Activated CD8-positive, alpha-beta T cell treated with anti-CD3 and anti-CD28 coated beads, Interleukin-2, amount 10 ng/mL, durations not matched to agents 7 days and 5 days (primary cell): ENCODE measurements around the gene THBS1. TPM values are rescaled to one million over a fixed set of nuclear protein-coding genes. Genes with fewer than 3 reads are reported as not detected.

Source experiments
- ATAC-seq: fragments of 150-1000 bp; cut with Tn5 transposase; one replicate; pipeline ENCODE4 v1.10.0; 2021; ENCODE audit warnings: moderate library complexity
- CTCF ChIA-PET: fragments of 350-600 bp; sonication (Branson Sonifier 250); formaldehyde crosslinking; loops from one replicate; lab custom pipeline; 2021; ENCODE audit warnings: antibody characterized with exemption; lab: Charles Lee
- POLR2A ChIA-PET: fragments of 350-600 bp; sonication (Branson Sonifier 250); formaldehyde crosslinking; loops from one replicate; lab custom pipeline; 2021; ENCODE audit warnings: antibody characterized with exemption; lab: Charles Lee
- DNase-seq: peaks from one replicate; pipeline ENCODE4 v3.0.0-alpha.2; 2020
- H3K27ac Mint-ChIP-seq: one replicate; pipeline ENCODE4 v1.8.0; 2021; ENCODE audit warnings: mild to moderate bottlenecking, mixed read lengths
- H3K27me3 Mint-ChIP-seq: one replicate; pipeline ENCODE4 v1.8.0; 2021; ENCODE audit warnings: low read depth, mixed read lengths
- H3K36me3 Mint-ChIP-seq: one replicate; pipeline ENCODE4 v1.8.0; 2021; ENCODE audit warnings: low read depth, mixed read lengths
- H3K4me1 Mint-ChIP-seq: one replicate; pipeline ENCODE4 v1.8.0; 2021; ENCODE audit warnings: low read depth, mixed read lengths
- H3K4me3 Mint-ChIP-seq: one replicate; pipeline ENCODE4 v1.8.0; 2021; ENCODE audit warnings: mild to moderate bottlenecking, mixed read lengths
- H3K9me3 Mint-ChIP-seq: one replicate; pipeline ENCODE4 v1.8.0; 2022; ENCODE audit warnings: mixed read lengths; ENCODE audit not compliant: insufficient read depth
- total RNA-seq, 2 experiments: library from RNA; stranded (reverse); gene quantifications; one replicate each; pipeline ENCODE4 v1.2.3, GENCODE V29; 2021

THBS1 gene
- total RNA-seq, 2 experiments from 2014 or later: 0.87 to 1.2 TPM

DNA sequence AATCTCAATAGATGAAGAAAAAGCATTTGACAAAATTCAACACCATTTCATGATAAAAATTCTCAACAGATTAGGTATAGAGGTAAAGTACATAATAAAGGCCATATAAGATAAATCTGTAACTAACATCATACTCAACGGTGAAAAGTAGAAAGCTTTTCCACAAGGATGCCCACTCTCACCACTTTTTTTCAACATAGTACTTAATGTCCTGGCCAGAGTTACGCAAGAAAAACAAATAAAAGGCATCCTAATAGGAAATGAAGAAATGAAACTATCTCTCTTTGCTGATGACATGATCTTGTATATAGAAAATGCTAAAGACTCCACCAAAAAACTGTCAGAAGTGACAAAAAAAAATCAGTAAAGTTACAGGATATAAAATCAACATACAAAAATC lies 33.0 kb downstream of the THBS1 start:
- H3K9me3 Mint-ChIP-seq: peaks cover 30% of the 10 kb centered on the region
- ATAC-seq (no peak), DNase-seq (no peak)
- H3K4me3 Mint-ChIP-seq: no peak overlapping the region
- H3K27ac Mint-ChIP-seq: no peak overlapping the region
- H3K4me1 Mint-ChIP-seq: peaks cover 15% of the 10 kb centered on the region
- CTCF ChIA-PET: no interaction called here
- peaks cover 12% of the 10 kb centered on the region for H3K27me3 Mint-ChIP-seq
- H3K36me3 Mint-ChIP-seq: peaks cover 46% of the 10 kb centered on the region
- POLR2A ChIA-PET: no interaction called here

DNA sequence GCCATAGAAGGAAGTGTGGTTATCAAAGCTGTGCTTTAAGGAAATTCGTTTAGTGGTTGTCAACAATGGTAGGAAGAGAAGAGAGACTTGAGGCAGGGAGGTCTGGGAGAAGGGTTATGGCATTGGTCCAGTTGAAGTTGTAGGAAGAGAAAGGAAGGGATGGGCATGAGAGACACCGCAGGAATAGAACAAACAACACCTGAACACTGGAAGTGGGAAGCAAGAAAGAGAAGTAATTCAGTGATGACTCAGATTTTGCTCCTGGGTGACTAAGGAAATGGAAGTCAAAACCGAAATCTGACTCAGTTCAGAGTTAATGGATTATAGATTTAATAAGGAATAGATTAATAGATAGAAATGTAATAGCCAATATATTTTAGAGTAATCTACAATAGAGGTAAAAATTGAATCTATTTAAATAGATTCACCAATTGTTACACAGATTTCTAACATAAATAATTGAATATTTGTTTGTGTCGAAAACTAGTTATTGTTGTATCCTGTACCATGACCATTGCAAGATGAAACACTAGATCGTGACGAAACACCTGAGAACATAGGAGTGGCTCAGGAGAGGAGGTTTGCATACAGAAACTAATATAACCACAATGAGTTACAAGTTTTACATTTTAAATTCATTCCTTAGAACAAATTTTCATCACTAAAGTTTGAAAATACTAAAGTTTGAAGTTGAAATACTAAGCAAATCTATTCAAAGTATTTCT lies 36.0 kb downstream of the THBS1 start:
- ChIA-PET POLR2A (interaction anchor here (1.1 kb wide), 1 partner anchor 7 kb away, joined by 3 read pairs; no protein-coding TSS in a partner anchor), CTCF (interaction anchor here (0.7 kb wide), 1 partner anchor 36 kb away, joined by 3 read pairs; no protein-coding TSS in a partner anchor)
- ATAC-seq (no peak), DNase-seq (no peak)
- no peak overlapping the region for H3K27ac Mint-ChIP-seq
- H3K27me3 Mint-ChIP-seq: peaks cover 11% of the 10 kb centered on the region
- H3K4me1 Mint-ChIP-seq: peaks cover 12% of the 10 kb centered on the region
- peaks cover 35% of the 10 kb centered on the region for H3K9me3 Mint-ChIP-seq
- H3K36me3 Mint-ChIP-seq: peaks cover 32% of the 10 kb centered on the region
- H3K4me3 Mint-ChIP-seq: no peak overlapping the region

DNA sequence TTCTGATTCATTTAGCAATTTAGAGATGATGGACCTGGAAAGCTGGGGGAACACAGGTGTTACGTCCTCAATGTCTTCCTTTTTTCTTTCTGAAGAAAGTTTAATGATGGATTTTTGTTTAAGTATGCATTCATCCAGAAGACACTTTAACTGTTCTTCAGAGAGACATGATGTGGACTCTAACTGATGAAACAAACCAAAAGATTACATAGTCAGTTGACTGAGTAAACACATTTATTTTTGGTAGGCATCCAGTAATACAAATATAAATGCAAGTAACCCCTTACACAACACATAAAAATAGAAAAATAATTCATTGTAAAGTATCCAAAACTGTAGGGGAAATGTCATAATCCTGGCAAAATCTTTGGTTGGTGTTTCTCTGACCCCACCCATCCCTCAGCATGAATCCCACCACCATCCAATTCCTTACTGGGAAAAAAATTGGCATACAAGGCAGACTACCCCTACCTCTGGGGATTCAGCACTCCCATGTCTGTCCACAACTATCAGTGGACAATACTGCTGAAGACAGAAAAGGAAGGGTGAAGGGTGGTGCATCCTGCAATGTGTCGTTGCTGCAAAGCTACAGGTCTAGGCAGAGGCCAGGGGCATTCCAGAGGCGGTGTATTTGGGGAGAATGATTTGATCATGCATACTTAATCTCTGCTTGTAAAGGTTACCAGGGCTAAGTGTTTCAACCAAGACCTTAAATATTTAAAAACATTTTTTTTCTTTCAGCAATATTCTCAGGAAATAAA lies 37.4 kb downstream of the THBS1 start:
- H3K27me3 Mint-ChIP-seq: peaks cover 9% of the 10 kb centered on the region
- peaks cover 25% of the 10 kb centered on the region for H3K4me1 Mint-ChIP-seq
- POLR2A ChIA-PET: no interaction called here
- ATAC-seq (no peak), DNase-seq (no peak)
- peaks cover 27% of the 10 kb centered on the region for H3K9me3 Mint-ChIP-seq
- H3K27ac Mint-ChIP-seq: no peak overlapping the region
- H3K36me3 Mint-ChIP-seq: peaks cover 33% of the 10 kb centered on the region
- no peak overlapping the region for H3K4me3 Mint-ChIP-seq
- CTCF ChIA-PET: interaction anchor here (0.8 to 0.9 kb wide), 2 partner anchors 11 to 139 kb away, joined by 3 to 4 read pairs; no protein-coding TSS in a partner anchor

DNA sequence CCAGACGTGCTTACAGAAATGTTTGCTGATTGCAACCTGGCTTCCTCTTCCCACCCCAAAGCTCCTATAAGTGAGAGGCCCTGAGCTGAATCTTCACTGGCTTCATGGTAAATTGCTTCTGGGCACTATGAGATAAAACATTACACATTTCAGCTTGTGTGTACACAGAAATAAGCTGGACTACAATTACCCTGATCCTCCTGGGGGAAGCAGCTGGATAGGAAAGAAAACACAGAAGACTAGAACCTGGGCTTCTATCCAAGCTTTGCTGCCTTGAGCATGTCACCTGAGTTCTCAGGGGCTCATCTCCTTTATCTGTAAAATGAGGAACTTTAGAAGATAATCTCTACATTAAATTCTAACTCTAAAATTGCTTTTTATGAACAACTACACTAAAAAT lies 40.3 kb downstream of the THBS1 start:
- no peak for ATAC-seq
- Mint-ChIP-seq H3K4me1 (peaks cover 54% of the 10 kb centered on the region), H3K27ac (no peak overlapping the region), H3K9me3 (peaks cover 13% of the 10 kb centered on the region), H3K36me3 (peaks cover 31% of the 10 kb centered on the region), H3K4me3 (no peak overlapping the region), H3K27me3 (peaks cover 5% of the 10 kb centered on the region)
- POLR2A ChIA-PET: no interaction called here
- CTCF ChIA-PET: interaction anchor here (1.2 to 7.5 kb wide), 6 partner anchors 11 to 136 kb away, joined by 3 to 61 read pairs (median 27); partner anchors contain the start of gene THBS1
- no peak for DNase-seq

DNA sequence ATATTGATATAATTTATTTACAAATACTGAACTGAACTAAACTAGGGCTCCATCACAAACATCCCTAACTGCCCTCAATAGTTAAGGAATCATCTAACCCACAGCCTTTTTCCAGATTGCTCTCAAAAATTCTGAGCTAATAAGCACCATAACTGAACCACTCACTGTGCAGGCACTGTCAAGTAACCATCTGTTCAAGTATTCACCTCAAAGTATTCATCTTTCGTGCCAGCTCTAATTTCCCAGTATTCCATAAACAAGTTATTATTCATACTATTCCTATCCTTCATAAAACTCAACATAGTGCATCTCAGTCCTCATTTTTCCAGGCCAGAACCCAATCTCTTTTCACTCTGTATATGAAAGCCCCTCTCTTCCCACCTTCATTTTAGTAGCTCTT lies 41.1 kb downstream of the THBS1 start:
- ChIA-PET CTCF (interaction anchor here (1.2 to 7.5 kb wide), 7 partner anchors 12 to 135 kb away, joined by 3 to 61 read pairs (median 21); partner anchors contain the start of gene THBS1), POLR2A (interaction anchor here (2.5 kb wide), 1 partner anchor 35 kb away, joined by 6 read pairs; no protein-coding TSS in a partner anchor)
- Mint-ChIP-seq H3K27me3 (no peaks in the 10 kb centered on the region), H3K36me3 (peaks cover 37% of the 10 kb centered on the region), H3K4me3 (no peak overlapping the region), H3K4me1 (peaks cover 57% of the 10 kb centered on the region), H3K27ac (no peak overlapping the region), H3K9me3 (peaks cover 13% of the 10 kb centered on the region)
- ATAC-seq (no peak), DNase-seq (no peak)

- ATAC-seq: no peak
- Mint-ChIP-seq H3K4me1 (peaks cover 66% of the 10 kb centered on the region), H3K27ac (peak overlapping the region; percentile 97), H3K4me3 (peak overlapping the region; percentile 62), H3K36me3 (peaks cover 43% of the 10 kb centered on the region), H3K27me3 (no peaks in the 10 kb centered on the region), H3K9me3 (peaks cover 13% of the 10 kb centered on the region)
- ChIA-PET CTCF (interaction anchor here (0.6 to 7.5 kb wide), 16 partner anchors 13 to 451 kb away, joined by 3 to 61 read pairs (median 6); partner anchors contain the start of genes FSIP1 and THBS1), POLR2A (interaction anchor here (2.5 kb wide), 1 partner anchor 36 kb away, joined by 6 read pairs; no protein-coding TSS in a partner anchor)
- no peak for DNase-seq
These were observed 42.0 kb downstream of the THBS1 start for GRCh38 chr15:39622660-39623516.

DNA sequence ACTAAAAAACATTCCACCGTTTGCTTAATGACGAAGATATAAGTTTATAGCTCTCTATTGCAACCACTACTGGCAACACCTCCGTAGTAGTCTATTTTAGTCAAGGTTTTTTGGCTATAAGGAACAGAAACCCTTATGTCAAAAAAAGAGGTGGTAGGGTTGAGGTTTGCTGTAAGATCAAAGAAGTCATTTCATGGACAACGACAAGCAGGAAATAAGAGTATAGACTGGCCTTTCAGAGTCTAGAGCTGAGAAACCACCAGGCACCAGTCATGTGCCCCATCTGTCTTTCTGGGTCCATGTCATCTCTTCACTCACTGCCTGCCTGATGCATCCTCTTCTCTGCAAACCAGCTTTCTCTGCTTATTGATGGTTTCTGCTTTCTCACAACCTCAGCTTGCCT lies 42.7 kb downstream of the THBS1 start:
- H3K27me3 Mint-ChIP-seq: no peaks in the 10 kb centered on the region
- peak; percentile 77 for DNase-seq
- peak overlapping the region; percentile 62 for H3K4me3 Mint-ChIP-seq
- H3K4me1 Mint-ChIP-seq: peaks cover 72% of the 10 kb centered on the region
- ChIA-PET CTCF (interaction anchor here (0.9 to 7.5 kb wide), 16 partner anchors 13 to 451 kb away, joined by 3 to 61 read pairs (median 6); partner anchors contain the start of genes FSIP1 and THBS1), POLR2A (interaction anchor here (2.4 to 2.5 kb wide), 2 partner anchors 18 to 37 kb away, joined by 6 to 15 read pairs; no protein-coding TSS in a partner anchor)
- H3K36me3 Mint-ChIP-seq: peaks cover 46% of the 10 kb centered on the region
- peak; percentile 78 for ATAC-seq
- peak overlapping the region; percentile 97 for H3K27ac Mint-ChIP-seq
- peaks cover 13% of the 10 kb centered on the region for H3K9me3 Mint-ChIP-seq

- peaks cover 85% of the 10 kb centered on the region for H3K4me1 Mint-ChIP-seq
- ATAC-seq (peak; percentile 79), DNase-seq (peak; percentile 83)
- peak overlapping the region; percentile 62 for H3K4me3 Mint-ChIP-seq
- no peaks in the 10 kb centered on the region for H3K27me3 Mint-ChIP-seq
- H3K36me3 Mint-ChIP-seq: peaks cover 48% of the 10 kb centered on the region
- H3K9me3 Mint-ChIP-seq: peaks cover 9% of the 10 kb centered on the region
- peak overlapping the region; percentile 97 for H3K27ac Mint-ChIP-seq
- ChIA-PET CTCF (interaction anchor here (0.7 to 7.5 kb wide), 13 partner anchors 11 to 971 kb away, joined by 3 to 61 read pairs (median 5); partner anchors contain the start of gene THBS1), POLR2A (interaction anchor here (0.9 to 2.4 kb wide), 3 partner anchors 8 to 150 kb away, joined by 3 to 15 read pairs (median 3); no protein-coding TSS in a partner anchor)
These were observed 43.9 kb downstream of the THBS1 start for GRCh38 chr15:39624806-39625205.

- Mint-ChIP-seq H3K36me3 (peaks cover 51% of the 10 kb centered on the region), H3K4me1 (peaks cover 91% of the 10 kb centered on the region)
These were observed 44.6 kb downstream of the THBS1 start for GRCh38 chr15:39625451-39625850.

DNA sequence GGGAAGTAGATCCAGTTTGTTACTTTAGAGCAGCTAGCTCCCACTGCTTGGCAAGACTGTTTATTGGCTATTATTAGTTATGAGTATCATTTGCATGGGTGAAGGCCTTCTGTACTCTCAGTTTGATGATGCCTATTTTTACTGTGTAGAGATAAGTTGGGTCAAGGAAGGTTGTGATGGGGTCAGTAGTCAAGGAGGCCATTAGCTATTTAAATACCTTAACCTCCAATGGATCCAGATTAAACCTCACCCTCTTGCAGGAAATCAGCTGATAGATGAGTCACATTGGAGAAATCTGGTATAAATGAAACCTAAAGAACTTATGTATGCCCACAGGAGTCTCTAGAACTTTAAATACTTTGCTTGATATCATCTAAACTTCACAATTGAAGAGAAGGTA lies 45.0 kb downstream of the THBS1 start:
- H3K4me3 Mint-ChIP-seq: peak overlapping the region; percentile 18
- CTCF ChIA-PET: interaction anchor here (0.8 to 7.5 kb wide), 8 partner anchors 10 to 926 kb away, joined by 3 to 61 read pairs (median 12); partner anchors contain the start of gene THBS1
- H3K27me3 Mint-ChIP-seq: no peaks in the 10 kb centered on the region
- peaks cover 54% of the 10 kb centered on the region for H3K36me3 Mint-ChIP-seq
- peaks cover 96% of the 10 kb centered on the region for H3K4me1 Mint-ChIP-seq
- peak overlapping the region; percentile 97 for H3K27ac Mint-ChIP-seq
- ATAC-seq: no peak
- POLR2A ChIA-PET: interaction anchor here (2.4 kb wide), 1 partner anchor 16 kb away, joined by 15 read pairs; no protein-coding TSS in a partner anchor
- H3K9me3 Mint-ChIP-seq: peaks cover 7% of the 10 kb centered on the region
- DNase-seq: no peak

More at GRCh38 chr15:39625451-39625850, 44.6 kb downstream of the THBS1 start:
- ATAC-seq (no peak), DNase-seq (no peak)
- Mint-ChIP-seq H3K27ac (peak overlapping the region; percentile 97), H3K9me3 (peaks cover 7% of the 10 kb centered on the region), H3K27me3 (no peaks in the 10 kb centered on the region), H3K4me3 (peak overlapping the region; percentile 62)
- CTCF ChIA-PET: interaction anchor here (0.7 to 7.5 kb wide), 13 partner anchors 11 to 972 kb away, joined by 3 to 61 read pairs (median 4); partner anchors contain the start of gene THBS1
- POLR2A ChIA-PET: interaction anchor here (2.4 kb wide), 1 partner anchor 17 kb away, joined by 15 read pairs; no protein-coding TSS in a partner anchor
